ENCODE measurements around the gene SAMD14.

Gene SAMD14

GRCh38 chr17:50113624-50114320 is 16.2 kb downstream of the SAMD14 start:
- no peak for DNase-seq (ENCODE audit: low spot score)

- DNase-seq (ENCODE audit: low spot score), result no peak
These were observed 17.3 kb downstream of the SAMD14 start for GRCh38 chr17:50112694-50113093.

- no peak for DNase-seq (ENCODE audit: low spot score)
These were observed 18.0 kb downstream of the SAMD14 start for GRCh38 chr17:50111673-50112655.

DNA sequence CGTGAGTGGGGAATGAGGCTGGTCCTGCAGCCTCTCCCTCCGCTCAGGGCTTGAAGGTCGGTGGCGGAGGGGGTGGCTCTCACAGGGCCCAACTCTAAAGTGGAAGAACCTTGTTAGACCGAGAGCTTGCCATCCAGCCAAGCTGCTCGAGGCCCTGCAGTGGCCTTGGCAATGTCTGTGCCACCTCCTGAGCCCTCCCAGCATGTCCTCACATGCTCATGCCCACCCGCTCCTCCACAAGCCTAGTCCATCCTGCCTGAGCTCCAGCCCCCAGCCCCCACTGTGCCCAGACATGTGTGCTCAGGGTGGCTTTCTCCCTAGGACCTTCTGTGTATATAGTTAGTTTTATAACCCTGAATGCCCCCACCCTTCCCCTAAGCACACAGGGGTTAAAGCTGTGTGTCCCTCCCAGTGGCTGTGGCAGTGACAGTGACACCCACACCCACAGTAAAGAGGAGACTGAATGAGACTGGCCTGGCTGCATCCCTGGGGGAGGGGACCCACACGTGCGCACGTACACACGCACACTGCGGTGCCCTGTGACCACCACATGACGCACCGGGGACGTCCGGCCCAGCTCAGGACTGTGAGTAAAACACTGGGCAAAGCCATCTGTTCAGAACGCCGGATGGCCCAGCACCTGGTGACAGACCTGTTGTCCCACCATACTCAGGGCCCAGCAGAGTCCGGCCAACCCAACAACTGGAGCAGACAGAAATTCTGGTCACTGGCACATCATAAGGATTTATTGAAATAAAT is 19.2 kb downstream of the SAMD14 start:
- DNase-seq (ENCODE audit: low spot score), result no peak

DNA sequence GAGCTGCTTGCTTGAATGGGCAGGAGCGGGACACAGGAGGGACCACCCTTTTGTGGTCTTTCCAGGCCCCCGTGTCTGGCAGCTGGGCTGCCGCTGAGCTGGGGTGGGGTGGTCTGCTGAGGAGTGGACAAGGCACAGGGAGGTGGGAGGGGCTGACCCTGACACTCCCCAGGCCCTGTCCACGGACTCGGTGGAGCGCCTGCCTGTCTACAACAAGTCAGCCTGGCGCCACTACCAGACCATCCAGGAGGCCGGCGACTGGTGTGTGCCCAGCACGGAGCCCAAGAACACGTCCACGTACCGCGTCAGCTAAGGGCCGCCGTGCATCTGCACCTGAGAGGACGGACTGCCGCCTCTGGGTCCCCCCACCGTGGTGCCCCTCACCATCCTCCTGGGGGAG is 20.2 kb downstream of the SAMD14 start:
- DNase-seq (ENCODE audit: low spot score), result no peak

DNA sequence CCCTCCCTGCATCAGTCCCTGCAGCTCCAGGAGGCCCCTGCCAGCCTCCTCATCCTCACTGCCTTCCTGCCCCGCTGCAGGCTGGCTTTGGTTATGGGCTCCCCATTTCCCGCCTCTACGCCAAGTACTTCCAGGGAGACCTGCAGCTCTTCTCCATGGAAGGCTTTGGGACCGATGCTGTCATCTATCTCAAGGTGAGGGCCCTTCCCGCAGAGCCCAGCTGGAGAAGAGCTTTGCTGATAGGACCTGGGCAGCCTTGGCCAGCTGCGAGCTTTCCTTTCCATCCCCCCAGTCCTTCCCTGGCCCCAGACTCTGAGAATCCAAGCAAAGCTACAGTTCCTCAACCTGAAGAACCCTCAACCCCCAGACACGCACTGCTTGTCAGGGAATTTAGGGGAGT is 20.8 kb downstream of the SAMD14 start:
- DNase-seq (ENCODE audit: low spot score), result no peak

DNA sequence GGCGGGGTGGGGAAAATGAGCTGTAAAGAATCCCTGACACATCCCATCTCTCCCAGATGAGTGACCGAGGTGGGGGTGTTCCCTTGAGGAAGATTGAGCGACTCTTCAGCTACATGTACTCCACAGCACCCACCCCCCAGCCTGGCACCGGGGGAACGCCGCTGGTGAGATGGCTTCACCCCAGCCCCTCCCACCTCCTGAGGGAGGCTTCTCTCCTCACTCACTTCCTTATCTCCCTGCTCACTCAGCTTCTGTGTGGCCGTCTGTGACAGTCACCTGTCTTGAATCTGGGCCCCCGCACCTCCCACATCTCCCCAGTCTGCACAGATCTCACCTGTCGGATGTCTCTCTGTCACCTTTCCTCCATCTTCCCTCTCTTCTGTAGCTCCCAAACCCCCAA is 21.4 kb downstream of the SAMD14 start:
- DNase-seq (ENCODE audit: low spot score), result no peak

DNA sequence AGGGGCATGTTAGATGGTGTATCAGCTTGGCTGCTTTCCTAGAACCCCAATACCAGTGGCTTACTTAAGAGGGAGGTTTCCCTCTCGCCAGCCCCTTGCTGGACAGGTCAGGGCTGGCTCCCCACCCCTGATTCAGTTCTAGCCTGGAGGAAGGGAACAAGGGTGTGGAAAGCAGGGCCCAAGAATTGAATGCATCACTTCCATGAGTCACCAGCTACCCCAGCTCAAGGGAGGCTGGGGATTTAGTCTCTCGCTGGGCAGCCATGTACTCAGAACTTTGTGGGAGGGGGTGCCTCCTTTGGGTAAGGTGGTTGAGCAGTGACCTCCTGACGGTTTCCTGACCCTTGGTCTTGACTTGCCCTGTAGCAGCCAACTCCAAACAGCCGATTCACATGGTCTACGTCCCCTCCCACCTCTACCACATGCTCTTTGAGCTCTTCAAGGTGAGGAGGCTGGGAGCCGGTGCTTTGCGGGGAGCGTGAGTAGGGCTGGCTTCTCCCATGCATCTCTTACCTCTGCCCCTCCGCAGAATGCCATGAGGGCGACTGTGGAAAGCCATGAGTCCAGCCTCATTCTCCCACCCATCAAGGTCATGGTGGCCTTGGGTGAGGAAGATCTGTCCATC is 22.1 kb downstream of the SAMD14 start:
- DNase-seq (ENCODE audit: low spot score), result no peak

DNA sequence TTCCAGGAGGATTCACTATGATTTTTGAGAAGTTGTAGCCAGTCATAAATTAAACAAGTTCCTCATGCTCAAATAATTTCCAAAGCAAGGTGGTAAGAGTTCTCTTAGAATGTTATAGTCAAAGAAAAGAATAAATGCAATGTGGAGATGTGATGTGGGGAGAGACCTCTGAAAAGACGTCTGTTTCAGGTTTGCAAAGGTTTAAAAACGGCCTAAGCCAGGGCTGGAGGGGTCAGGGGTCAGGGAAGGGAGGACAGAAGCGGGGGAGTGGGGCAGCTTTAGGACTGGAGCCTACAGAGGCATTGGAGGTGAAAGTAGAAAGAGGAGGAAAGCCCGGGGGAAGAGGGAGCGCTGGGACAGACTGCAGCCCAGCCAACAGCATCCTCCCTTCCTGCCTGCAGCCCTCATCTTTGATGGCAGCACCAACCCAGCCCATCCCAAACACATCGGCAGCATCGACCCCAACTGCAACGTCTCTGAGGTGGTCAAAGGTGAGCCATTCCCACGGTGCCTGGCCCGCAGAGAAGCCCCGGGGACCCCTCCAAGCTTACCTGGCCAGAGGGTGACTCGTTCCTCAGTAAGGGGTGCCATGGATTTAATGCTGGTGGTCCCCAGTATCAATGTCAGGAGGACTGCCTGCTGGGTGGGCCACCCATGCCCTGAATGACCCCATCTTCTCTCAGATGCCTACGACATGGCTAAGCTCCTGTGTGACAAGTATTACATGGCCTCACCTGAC is 23.4 kb downstream of the SAMD14 start:
- DNase-seq (ENCODE audit: low spot score), result no peak

- DNase-seq (ENCODE audit: low spot score), result no peak
These were observed 24.1 kb downstream of the SAMD14 start for GRCh38 chr17:50105811-50106210.

DNA sequence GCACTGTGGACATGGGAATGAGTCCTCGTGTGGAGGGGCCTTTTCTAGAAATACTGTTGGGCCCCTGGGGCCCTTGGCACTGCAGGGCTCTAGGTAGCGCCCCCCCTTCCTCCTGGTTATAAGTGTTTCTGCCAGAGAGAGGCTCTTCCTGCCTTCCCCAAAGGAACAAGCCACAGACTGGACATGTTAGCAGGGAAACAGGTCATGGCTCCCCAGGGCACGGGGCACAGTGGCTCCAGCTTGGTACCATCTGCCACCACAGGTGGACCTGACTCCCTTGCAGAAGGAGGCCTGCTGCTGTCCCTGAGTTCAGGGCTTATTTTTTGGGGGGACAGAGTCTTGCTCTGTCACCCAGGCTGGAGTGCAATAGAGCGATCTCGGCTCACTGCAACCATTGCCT is 26.0 kb downstream of the SAMD14 start:
- no peak for DNase-seq (ENCODE audit: low spot score)

DNA sequence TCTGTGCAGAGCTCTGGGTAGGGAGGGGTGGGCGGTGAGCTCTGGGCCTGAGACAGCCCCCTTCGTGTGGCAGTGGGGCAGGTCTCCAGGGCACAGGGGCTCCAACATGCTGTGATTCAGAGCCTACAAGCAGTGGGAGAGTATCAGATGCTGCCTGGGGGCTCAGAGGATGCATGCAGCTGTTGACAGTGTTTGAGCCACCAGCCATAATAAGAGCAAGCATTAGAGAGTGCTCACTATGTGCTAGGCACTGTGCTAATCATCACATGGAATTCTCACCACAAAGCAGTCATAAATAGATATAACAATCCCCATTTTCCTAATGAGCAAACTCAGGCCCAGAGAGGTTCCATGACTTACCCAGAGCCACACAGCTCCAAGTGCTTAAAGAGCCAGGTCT is 26.7 kb downstream of the SAMD14 start:
- DNase-seq (ENCODE audit: low spot score), result no peak

GRCh38 chr17:50102164-50102991 is 27.6 kb downstream of the SAMD14 start:
- no peak for DNase-seq (ENCODE audit: low spot score)

DNA sequence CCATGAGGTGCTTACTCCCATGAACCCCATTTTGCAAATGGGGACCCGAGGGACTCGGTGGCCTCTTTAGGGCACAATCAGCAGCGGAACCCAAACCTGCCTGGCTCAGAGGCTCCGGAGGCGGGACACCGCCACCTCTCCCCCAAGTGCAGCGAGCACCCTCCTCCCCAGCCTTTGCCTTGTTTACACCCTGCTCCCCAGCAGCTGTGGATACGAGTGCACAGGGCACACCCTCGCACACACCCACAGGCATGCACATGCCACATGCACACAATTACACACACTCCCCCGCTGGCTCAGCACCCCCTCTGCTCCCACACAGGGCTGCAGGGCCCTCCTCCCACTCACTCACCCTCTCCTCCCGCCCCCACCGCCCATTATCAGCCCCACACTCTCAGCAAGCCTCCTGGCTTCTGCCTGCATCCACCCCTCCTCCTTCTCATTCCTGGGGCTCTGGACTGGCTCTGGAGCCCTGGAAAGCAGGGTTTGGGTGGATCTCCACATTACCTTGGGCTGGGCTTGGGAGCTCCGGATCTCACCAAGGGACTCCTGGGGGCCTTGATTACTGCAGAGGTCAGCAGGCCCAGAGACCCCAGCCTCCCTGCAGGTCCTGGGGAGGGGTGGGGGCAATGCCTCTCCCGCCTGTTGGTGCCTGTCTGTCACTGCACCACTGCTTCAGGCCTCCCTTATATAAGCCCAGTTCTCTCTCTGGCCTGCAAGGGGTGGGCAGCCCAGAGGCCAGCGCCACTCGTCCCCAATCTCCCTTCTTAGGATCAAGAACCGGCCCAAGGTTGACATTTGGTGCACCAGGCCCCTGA is 28.4 kb downstream of the SAMD14 start:
- no peak for DNase-seq (ENCODE audit: low spot score)

- no peak for DNase-seq (ENCODE audit: low spot score)
These were observed 29.0 kb downstream of the SAMD14 start for GRCh38 chr17:50100921-50101345.

DNA sequence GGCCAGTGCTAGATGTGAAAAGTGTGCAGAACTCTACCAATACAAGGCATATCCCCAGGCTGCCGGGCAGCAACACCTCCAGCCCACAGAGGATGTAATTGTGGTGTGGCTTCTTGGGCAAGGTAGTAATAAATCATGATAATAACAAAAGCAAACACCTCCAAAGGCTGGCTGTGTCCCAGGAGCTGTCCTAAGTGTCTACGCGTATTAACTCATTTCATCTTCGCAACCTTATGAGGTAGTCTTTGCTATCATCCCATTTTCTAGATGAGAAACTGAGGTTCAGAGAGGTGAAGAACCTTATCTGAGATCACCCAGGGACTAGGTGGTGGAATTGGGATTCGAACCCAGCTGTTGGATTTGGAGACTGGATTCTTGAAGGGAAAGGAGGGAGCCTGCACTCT is 29.5 kb downstream of the SAMD14 start:
- DNase-seq (ENCODE audit: low spot score), result no peak

DNA sequence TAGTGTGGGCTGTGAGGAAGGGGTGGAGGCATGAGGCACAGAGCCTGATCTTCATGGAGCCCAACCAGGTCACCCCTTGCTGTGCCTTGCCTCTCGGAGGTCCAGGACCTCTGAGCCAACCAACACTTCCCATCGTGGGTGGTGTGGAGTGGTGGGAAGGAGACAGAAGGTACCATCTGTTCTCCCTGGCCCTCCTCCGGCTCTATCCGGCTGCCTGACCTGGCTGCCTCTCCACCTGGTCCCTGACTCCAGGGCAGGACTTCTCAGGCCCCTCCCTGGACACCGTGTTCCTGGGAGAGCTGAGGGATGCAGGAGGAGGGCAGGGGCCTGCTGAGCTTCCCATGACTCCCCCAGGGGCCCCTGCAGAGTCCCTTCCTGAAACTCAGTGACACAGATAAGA is 31.0 kb downstream of the SAMD14 start:
- no peak for DNase-seq (ENCODE audit: low spot score)

DNA sequence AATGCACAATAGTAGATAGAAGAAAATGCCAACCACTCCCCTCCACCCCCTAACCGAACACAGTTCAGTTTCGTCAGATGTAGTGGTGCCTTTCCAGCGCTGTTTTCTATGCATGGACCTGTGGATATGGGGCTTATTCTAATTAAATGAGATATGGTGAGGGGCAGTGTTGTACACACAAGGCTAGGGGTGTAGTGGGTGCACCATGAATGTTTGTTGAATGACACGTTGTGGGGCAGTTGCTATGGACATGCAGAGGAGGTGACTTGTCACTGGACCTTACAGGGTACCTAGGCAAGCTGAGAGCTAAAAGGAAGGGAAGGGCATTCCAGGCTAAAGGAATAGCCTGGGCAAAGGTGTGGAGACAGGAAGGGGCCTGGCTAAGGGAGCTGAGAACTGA is 31.4 kb downstream of the SAMD14 start:
- DNase-seq (ENCODE audit: low spot score), result no peak

DNA sequence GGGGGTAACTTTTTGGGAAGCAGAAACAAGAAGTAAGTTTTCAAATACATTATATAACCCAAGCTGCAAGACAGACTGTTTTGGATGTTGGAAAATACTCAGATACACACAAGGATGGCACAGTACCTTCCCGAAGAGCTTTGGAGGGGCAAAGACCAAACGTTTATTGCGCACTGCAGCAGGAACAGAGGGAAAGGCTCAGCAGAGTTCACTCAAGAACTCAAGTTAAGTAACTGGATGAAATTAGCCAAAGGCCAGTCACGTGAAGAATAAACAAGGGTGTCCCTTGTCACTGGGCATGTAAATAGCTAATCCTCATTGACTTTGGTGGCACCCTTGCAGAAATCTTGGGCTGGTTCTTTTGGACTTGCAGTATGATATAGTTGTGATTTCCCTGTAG is 32.0 kb downstream of the SAMD14 start:
- no peak for DNase-seq (ENCODE audit: low spot score)

DNA sequence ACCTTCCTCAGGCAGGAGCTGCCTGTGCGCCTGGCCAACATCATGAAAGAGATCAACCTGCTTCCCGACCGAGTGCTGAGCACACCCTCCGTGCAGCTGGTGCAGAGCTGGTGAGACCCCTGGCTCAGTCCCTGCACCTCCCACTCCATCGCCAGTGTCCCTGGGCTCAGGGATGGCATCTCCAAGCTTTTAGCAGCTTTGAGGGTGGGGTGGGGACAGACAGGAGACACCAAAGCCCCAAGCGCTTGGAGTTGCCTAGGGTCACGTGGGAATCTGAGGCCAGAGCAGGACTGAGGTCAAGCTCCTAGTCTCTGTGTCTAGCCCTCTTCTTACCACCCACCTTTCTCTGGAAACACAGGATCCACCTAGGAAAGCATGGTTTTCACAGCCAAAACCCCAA is 32.5 kb downstream of the SAMD14 start:
- DNase-seq (ENCODE audit: low spot score), result no peak
